Activated CD8-positive, alpha-beta memory T cell treated with anti-CD3 and anti-CD28 coated beads for 48 hours (primary cell): ENCODE measurements around the gene ITPKC.

Experiments used
- DNase-seq, 3 experiments: peaks; one replicate each; pipeline ENCODE4 v3.0.0-alpha.2; 2020; ENCODE audit warnings: low read depth in 2 of 3, low spot score in 2 of 3

ITPKC gene

GRCh38 chr19:40716482-40717324, at the start of gene ITPKC, which contains the start of gene COQ8B:
TSS of gene ITPKC (plus strand) at chr19:40717112. CDS start at chr19:40717136, 24 bp downstream.
TSS of gene COQ8B (minus strand) at chr19:40716886. CDS start at chr19:40714632, 2,254 bp downstream.
- DNase-seq = peak; percentile 98 to 100 (median 99)

GRCh38 chr19:40667602-40668001, 49.3 kb upstream of the ITPKC start:
- no peak for DNase-seq

GRCh38 chr19:40668991-40669614, 47.8 kb upstream of the ITPKC start:
- no peak for DNase-seq

- DNase-seq = no peak
These were observed 45.5 kb upstream of the ITPKC start for GRCh38 chr19:40671404-40671803.

- no peak for DNase-seq
These were observed 44.9 kb upstream of the ITPKC start for GRCh38 chr19:40672038-40672437.

- no peak for DNase-seq
These were observed 44.2 kb upstream of the ITPKC start for GRCh38 chr19:40672573-40673299.

- DNase-seq = no peak
These were observed 43.5 kb upstream of the ITPKC start for GRCh38 chr19:40673397-40673796.

GRCh38 chr19:40674291-40674690, 42.6 kb upstream of the ITPKC start:
- no peak for DNase-seq

GRCh38 chr19:40677156-40677555, 39.8 kb upstream of the ITPKC start:
- DNase-seq = no peak

- DNase-seq = no peak
These were observed 35.9 kb upstream of the ITPKC start for GRCh38 chr19:40681039-40681438.

GRCh38 chr19:40682431-40682964, 34.4 kb upstream of the ITPKC start:
- no peak for DNase-seq

GRCh38 chr19:40683437-40683836, 33.5 kb upstream of the ITPKC start:
- no peak for DNase-seq

GRCh38 chr19:40684280-40684679, 32.6 kb upstream of the ITPKC start:
- no peak for DNase-seq

- no peak for DNase-seq
These were observed 31.8 kb upstream of the ITPKC start for GRCh38 chr19:40685016-40685526.

GRCh38 chr19:40685563-40685962, 31.3 kb upstream of the ITPKC start:
- no peak for DNase-seq

GRCh38 chr19:40686882-40687524, 29.9 kb upstream of the ITPKC start:
- no peak for DNase-seq

- DNase-seq = no peak
These were observed 29.3 kb upstream of the ITPKC start for GRCh38 chr19:40687525-40688016.

- DNase-seq = no peak
These were observed 28.6 kb upstream of the ITPKC start for GRCh38 chr19:40688309-40688708.

- no peak for DNase-seq
These were observed 27.9 kb upstream of the ITPKC start for GRCh38 chr19:40688987-40689338.

GRCh38 chr19:40689339-40690049, 27.4 kb upstream of the ITPKC start:
- no peak for DNase-seq
